ENCODE measurements around the gene TMEM123. TPM values are rescaled to one million over a fixed set of nuclear protein-coding genes. Genes with fewer than 3 reads are reported as not detected.
A peak's percentile ranks its signal among the peaks of the same experiment; 100 is the strongest.

Gene TMEM123
- 191 TPM for total RNA-seq

- intact Hi-C loops (cut with DNase I): no loop called here
- DNase-seq (ENCODE audit: low spot score) (peak; percentile 90), ATAC-seq (peak; percentile 89)
Observed at GRCh38 chr11:102452461-102453301, at the start of gene TMEM123. TSS of gene TMEM123 (minus strand) at chr11:102452765. CDS start at chr11:102452623, 142 bp downstream.

GRCh38 chr11:102500829-102501228 is 48.3 kb upstream of the TMEM123 start:
- no peak for DNase-seq (ENCODE audit: low spot score)
- no peak for ATAC-seq
- intact Hi-C loops (cut with DNase I): no loop called here

- intact Hi-C loops (cut with DNase I): loop anchor here (10.0 kb wide), 1 partner anchor 155 kb away; the partner anchor contains the start of gene BIRC2
- DNase-seq (ENCODE audit: low spot score) (no peak), ATAC-seq (no peak)
Observed at GRCh38 chr11:102499931-102500330, 47.4 kb upstream of the TMEM123 start.

- no peak for DNase-seq (ENCODE audit: low spot score)
- ATAC-seq: no peak
- intact Hi-C loops (cut with DNase I): loop anchor here (10.0 kb wide), 1 partner anchor 154 kb away; the partner anchor contains the start of gene BIRC2
Observed at GRCh38 chr11:102499151-102499550, 46.6 kb upstream of the TMEM123 start.

- intact Hi-C loops (cut with DNase I): loop anchor here (10.0 kb wide), 1 partner anchor 152 kb away; the partner anchor contains the start of gene BIRC2
- ATAC-seq: no peak
- no peak for DNase-seq (ENCODE audit: low spot score)
Observed at GRCh38 chr11:102497061-102497460, 44.5 kb upstream of the TMEM123 start.

- DNase-seq (ENCODE audit: low spot score): no peak
- peak; percentile 90 for ATAC-seq
- intact Hi-C loops (cut with DNase I): loop anchor here (10.0 kb wide), 1 partner anchor 151 kb away; the partner anchor contains the start of gene BIRC2
Observed at GRCh38 chr11:102495161-102496042, 42.8 kb upstream of the TMEM123 start.

GRCh38 chr11:102494216-102494615 is 41.7 kb upstream of the TMEM123 start:
- DNase-seq (ENCODE audit: low spot score): no peak
- intact Hi-C loops (cut with DNase I): loop anchor here (10.0 kb wide), 1 partner anchor 149 kb away; the partner anchor contains the start of gene BIRC2
- no peak for ATAC-seq

- intact Hi-C loops (cut with DNase I): loop anchor here (10.0 kb wide), 1 partner anchor 149 kb away; the partner anchor contains the start of gene BIRC2
- DNase-seq (ENCODE audit: low spot score): no peak
- ATAC-seq: no peak
Observed at GRCh38 chr11:102493524-102493923, 41.0 kb upstream of the TMEM123 start.

- no peak for DNase-seq (ENCODE audit: low spot score)
- ATAC-seq: no peak
- intact Hi-C loops (cut with DNase I): loop anchor here (10.0 kb wide), 1 partner anchor 147 kb away; the partner anchor contains the start of gene BIRC2
Observed at GRCh38 chr11:102491969-102492368, 39.4 kb upstream of the TMEM123 start.

- intact Hi-C loops (cut with DNase I): loop anchor here (10.0 kb wide), 1 partner anchor 145 kb away; the partner anchor contains the start of gene BIRC2
- no peak for ATAC-seq
- DNase-seq (ENCODE audit: low spot score): no peak
Observed at GRCh38 chr11:102489186-102490145, 36.9 kb upstream of the TMEM123 start.

GRCh38 chr11:102488208-102488607 is 35.6 kb upstream of the TMEM123 start:
- DNase-seq (ENCODE audit: low spot score) (no peak), ATAC-seq (no peak)
- intact Hi-C loops (cut with DNase I): no loop called here

GRCh38 chr11:102487214-102487613 is 34.6 kb upstream of the TMEM123 start:
- intact Hi-C loops (cut with DNase I): no loop called here
- DNase-seq (ENCODE audit: low spot score) (no peak), ATAC-seq (no peak)

- DNase-seq (ENCODE audit: low spot score) (no peak), ATAC-seq (no peak)
- intact Hi-C loops (cut with DNase I): no loop called here
Observed at GRCh38 chr11:102486584-102486983, 34.0 kb upstream of the TMEM123 start.

GRCh38 chr11:102485095-102485722 is 32.6 kb upstream of the TMEM123 start:
- DNase-seq (ENCODE audit: low spot score): no peak
- ATAC-seq: no peak
- intact Hi-C loops (cut with DNase I): no loop called here

- no peak for DNase-seq (ENCODE audit: low spot score)
- ATAC-seq: no peak
- intact Hi-C loops (cut with DNase I): no loop called here
Observed at GRCh38 chr11:102482433-102482832, 29.9 kb upstream of the TMEM123 start.

- DNase-seq (ENCODE audit: low spot score): no peak
- intact Hi-C loops (cut with DNase I): no loop called here
Observed at GRCh38 chr11:102479733-102480132, 27.2 kb upstream of the TMEM123 start.

GRCh38 chr11:102478673-102479299 is 26.2 kb upstream of the TMEM123 start:
- intact Hi-C loops (cut with DNase I): no loop called here
- DNase-seq (ENCODE audit: low spot score) (no peak), ATAC-seq (no peak)

More at GRCh38 chr11:102479733-102480132, 27.2 kb upstream of the TMEM123 start:
- ATAC-seq: no peak

All from sciatic nerve (tissue), 2 donors.